Activated CD4-positive, alpha-beta T cell treated with anti-CD3 and anti-CD28 coated beads, Interleukin-2, amount 50 U/mL, for 16 hours (primary cell): ENCODE measurements around the gene GZMM.

Experiments used
- DNase-seq: peaks from one replicate; pipeline ENCODE4 v3.0.0-alpha.2; 2020

The GZMM gene

GRCh38 chr19:512547-513365, 31.1 kb upstream of the GZMM start:
- DNase-seq: no peak

- DNase-seq: no peak
These were observed 30.3 kb upstream of the GZMM start for GRCh38 chr19:513368-514165.

GRCh38 chr19:514166-514663, 29.6 kb upstream of the GZMM start:
- DNase-seq: no peak

GRCh38 chr19:517721-518597, 25.9 kb upstream of the GZMM start:
- DNase-seq: no peak

GRCh38 chr19:518598-519231, 25.1 kb upstream of the GZMM start:
- peak; percentile 19 for DNase-seq

GRCh38 chr19:519449-519865, 24.4 kb upstream of the GZMM start:
- no peak for DNase-seq

GRCh38 chr19:522726-523125, 21.1 kb upstream of the GZMM start:
- DNase-seq: no peak

- no peak for DNase-seq
These were observed 19.7 kb upstream of the GZMM start for GRCh38 chr19:524062-524674.

GRCh38 chr19:525029-525428, 18.8 kb upstream of the GZMM start:
- no peak for DNase-seq

- DNase-seq: no peak
These were observed 17.9 kb upstream of the GZMM start for GRCh38 chr19:525857-526419.

GRCh38 chr19:530134-531008, 13.5 kb upstream of the GZMM start:
- no peak for DNase-seq

- DNase-seq: peak; percentile 88
These were observed 12.7 kb upstream of the GZMM start for GRCh38 chr19:531009-531752.

GRCh38 chr19:531753-532560, 11.9 kb upstream of the GZMM start, which contains the start of gene CDC34:
Gene CDC34, plus strand, starts transcription at chr19:531760. Its CDS starts 172 bp downstream, at chr19:531932.
- no peak for DNase-seq

- peak; percentile 48 for DNase-seq
These were observed 11.1 kb upstream of the GZMM start for GRCh38 chr19:532561-533363.

- no peak for DNase-seq
These were observed 10.3 kb upstream of the GZMM start for GRCh38 chr19:533364-534058.

GRCh38 chr19:534088-534487, 9.8 kb upstream of the GZMM start:
- no peak for DNase-seq
